K562 (cell line): ENCODE measurements around the gene PRR36. TPM values are rescaled to one million over a fixed set of nuclear protein-coding genes. Genes with fewer than 3 reads are reported as not detected.
A peak's percentile ranks its signal among the peaks of the same experiment; 100 is the strongest.

Experiments used
- ATAC-seq: fragments of 200-7000 bp; cut with Tn5 transposase; 3 replicates; pipeline ENCODE4 v1.9.1; 2020; ENCODE audit warnings: moderate library complexity
- BruUV-seq: library from RNA; stranded (reverse); fragments of 400-500 nt; replicated peaks from 2 replicates; lab custom pipeline; 2021; lab: Mats Ljungman, UMichigan
- CTCF ChIA-PET: fragments of 300-600 bp; formaldehyde crosslinking; extraction: SDS; loops from one replicate; lab custom pipeline; 2021; ENCODE audit warnings: low intra/inter-chr PET ratio; lab: Yijun Ruan, JAX
- POLR2A ChIA-PET: fragments of 300-600, 350-650 bp; sonication (Branson Sonifier 250); formaldehyde crosslinking; extraction: SDS; loops from one replicate; lab custom pipeline; 2021; ENCODE audit warnings: antibody characterized with exemption, inconsistent platforms; lab: Yijun Ruan, JAX
- DNase-seq, 4 experiments: peaks; one replicate each; pipeline versions ENCODE4 v3.0.0 to v3.0.0-alpha.2; 2011 to 2018; ENCODE audit warnings: low spot score in 3 of 4, mixed read lengths in 3 of 4; ENCODE audit errors: extremely low read depth in 1 of 4
- FAIRE-seq: peaks from 2 replicates; lab custom pipeline; 2011; peaks lifted over from hg19 to GRCh38; lab: Jason Lieb, UNC
- H2AFZ ChIP-seq: 2 replicates; pipeline ENCODE4 v1.6.0; 2011; ENCODE audit warnings: low read depth, low read length, control low read depth, inconsistent platforms
- H3K27ac ChIP-seq: fragments of 200-600 bp; 3 replicates; pipeline ENCODE4 v1.8.0; 2011; ENCODE audit warnings: low read depth, mild to moderate bottlenecking, control low read depth, inconsistent platforms, low read length, moderate library complexity, mixed read lengths; ENCODE audit errors: extremely low read depth
- H3K27me3 ChIP-seq, 2 experiments: fragments of 300-600 bp in 1 of 2; 2 replicates in 1 of 2; 3 replicates in 1 of 2; pipeline versions ENCODE4 v1.6.0 to v1.8.0; 2011; ENCODE audit warnings: inconsistent platforms in 2 of 2, low read length in 2 of 2, mild to moderate bottlenecking in 1 of 2, mixed read lengths in 1 of 2, moderate library complexity in 1 of 2; ENCODE audit not compliant: control insufficient read depth in 2 of 2, insufficient read depth in 2 of 2
- H3K36me3 ChIP-seq: fragments of 300-600 bp; 3 replicates; pipeline ENCODE4 v1.8.0; 2011; ENCODE audit warnings: mild to moderate bottlenecking, low read length, inconsistent platforms; ENCODE audit not compliant: control insufficient read depth, insufficient read depth
- H3K4me1 ChIP-seq, 2 experiments: fragments of 200-600 bp in 1 of 2; replicated peaks in 1 of 2; 2 replicates in 1 of 2; 3 replicates in 1 of 2; pipeline versions ENCODE4 v1.5.1 to v1.8.0; 2011; ENCODE audit warnings: inconsistent platforms in 2 of 2, low read length in 2 of 2, mild to moderate bottlenecking in 1 of 2, mixed read lengths in 1 of 2, moderate library complexity in 1 of 2; ENCODE audit not compliant: control insufficient read depth in 2 of 2, insufficient read depth in 2 of 2
- H3K4me2 ChIP-seq: 2 replicates; pipeline ENCODE4 v1.6.1; 2011; ENCODE audit warnings: low read length, control low read depth, inconsistent platforms, mixed read lengths; ENCODE audit not compliant: insufficient read depth
- H3K4me3 ChIP-seq: fragments of 200-600 bp; sonication (generic), shearing (Covaris generic); 2 replicates; pipeline ENCODE4 v1.5.1; 2016; ENCODE audit warnings: control low read depth, inconsistent platforms
- H3K79me2 ChIP-seq: fragments of 200-600 bp; 3 replicates; pipeline ENCODE4 v1.8.0; 2011; ENCODE audit warnings: low read length, inconsistent platforms; ENCODE audit not compliant: control insufficient read depth, insufficient read depth
- H3K9ac ChIP-seq, 2 experiments: 2 replicates each; pipeline versions ENCODE4 v1.6.0 to v1.6.1; 2011; ENCODE audit warnings: low read depth in 2 of 2, low read length in 2 of 2, control low read depth in 1 of 2, inconsistent platforms in 1 of 2, mild to moderate bottlenecking in 1 of 2, mixed read lengths in 1 of 2; ENCODE audit not compliant: insufficient read depth in 1 of 2
- H3K9me1 ChIP-seq: one replicate; pipeline ENCODE4 v1.6.0; 2011; ENCODE audit warnings: inconsistent platforms, mild to moderate bottlenecking, low read length, moderate library complexity; ENCODE audit not compliant: control insufficient read depth, insufficient read depth
- H3K9me3 ChIP-seq: replicated peaks from 2 replicates; pipeline ENCODE4 v1.5.1; 2011; ENCODE audit warnings: low read depth, low read length, inconsistent platforms; ENCODE audit not compliant: control insufficient read depth, insufficient read depth
- H4K20me1 ChIP-seq: replicated peaks from 2 replicates; pipeline ENCODE4 v1.6.1; 2011; ENCODE audit warnings: low read length, inconsistent platforms, mixed read lengths; ENCODE audit not compliant: control insufficient read depth, insufficient read depth
- ARID2 ChIP-seq: fragments of 450-650 bp; IDR thresholded peaks from 2 replicates; pipeline ENCODE4 v1.6.1; 2017; ENCODE audit warnings: antibody characterized with exemption, mild to moderate bottlenecking
- ATF1 ChIP-seq, 2 experiments: fragments of 450-650 bp in 1 of 2; IDR thresholded peaks; 2 replicates each; pipeline ENCODE4 v1.6.1; 2016; ENCODE audit warnings: missing compliant biosample characterization in 1 of 2, missing genetic modification characterization in 1 of 2
- ATF7 ChIP-seq: fragments of 450-650 bp; IDR thresholded peaks from 2 replicates; pipeline ENCODE4 v1.7.1; 2014; ENCODE audit warnings: mild to moderate bottlenecking, moderate library complexity
- CREM ChIP-seq: IDR thresholded peaks from 2 replicates; pipeline ENCODE4 v1.6.1; 2014; ENCODE audit warnings: antibody characterized with exemption, low read depth
- FOXJ2 ChIP-seq: fragments of 200-800 bp; sonication (Bioruptor generic); IDR thresholded peaks from 2 replicates; pipeline ENCODE4 v1.6.1; 2016; ENCODE audit warnings: missing genetic modification characterization, missing compliant biosample characterization
- FOXP4 ChIP-seq: sonication (generic); formaldehyde crosslinking; IDR thresholded peaks from 2 replicates; pipeline ENCODE4 v1.8.0; 2022; ENCODE audit warnings: mild to moderate bottlenecking, missing genetic modification reagents, borderline replicate concordance
- GATAD2B ChIP-seq: fragments of 450-650 bp; IDR thresholded peaks from 2 replicates; pipeline ENCODE4 v1.6.1; 2017; ENCODE audit warnings: mild to moderate bottlenecking, borderline replicate concordance
- MNT ChIP-seq, 2 experiments: fragments of 450-650 bp; conservative IDR thresholded peaks; 2 replicates each; pipeline ENCODE4 v1.6.1; 2017; ENCODE audit warnings: mild to moderate bottlenecking in 2 of 2, moderate library complexity in 2 of 2
- MTA1 ChIP-seq: fragments of 450-650 bp; IDR thresholded peaks from 2 replicates; pipeline ENCODE4 v1.6.1; 2017; ENCODE audit warnings: borderline replicate concordance
- MYNN ChIP-seq, 2 experiments: sonication (generic); formaldehyde crosslinking in 1 of 2; IDR thresholded peaks; 2 replicates each; pipeline versions ENCODE4 v1.5.0 to v1.6.1; 2016 to 2020; ENCODE audit warnings: antibody characterized with exemption in 1 of 2, missing genetic modification reagents in 1 of 2
- POLR2A ChIP-seq: fragments of 450-650 bp; conservative IDR thresholded peaks from 2 replicates; pipeline ENCODE4 v1.6.1; 2016
- RBFOX2 ChIP-seq: fragments of 200-400 bp; formaldehyde crosslinking; IDR thresholded peaks from 2 replicates; pipeline ENCODE4 v1.6.1; 2017; ENCODE audit warnings: low read depth, mild to moderate bottlenecking, low read length, moderate library complexity
- SP2 ChIP-seq: IDR thresholded peaks from 2 replicates; pipeline ENCODE4 v1.6.1; 2011; ENCODE audit warnings: mild to moderate bottlenecking, low read depth, low read length, moderate library complexity; ENCODE audit not compliant: poor library complexity, severe bottlenecking; ENCODE audit errors: extremely low read depth
- TGIF2 ChIP-seq: sonication (generic); formaldehyde crosslinking; IDR thresholded peaks from 2 replicates; pipeline ENCODE4 v1.8.1; 2022; ENCODE audit warnings: mild to moderate bottlenecking, missing genetic modification reagents, moderate library complexity
- VEZF1 ChIP-seq: fragments of 200-800 bp; sonication (Bioruptor generic); IDR thresholded peaks from 2 replicates; pipeline ENCODE4 v1.6.1; 2017; ENCODE audit warnings: missing genetic modification characterization, missing compliant biosample characterization
- ZEB2 ChIP-seq: fragments of 450-650 bp; IDR thresholded peaks from 2 replicates; pipeline ENCODE4 v1.6.1; 2016
- WGBS: fragments of 100-300 bp; shearing (Covaris generic); methylation state at CpG from one replicate; pipeline ENCODE4 v1.1.6; 2016; ENCODE audit warnings: low coverage, mixed read lengths; ENCODE audit not compliant: insufficient coverage; ENCODE audit errors: missing lambda C conversion rate; 5-methylcytosine and 5-hydroxymethylcytosine counted together
- in situ Hi-C: fragments of 300-500 bp; cut with MboI; formaldehyde crosslinking; loops from 4 replicates; pipeline ENCODE4 v1.15.0; 2018; ENCODE audit warnings: inconsistent platforms, mixed read lengths
- intact Hi-C: fragments of 100-400 bp; cut with micrococcal nuclease; formaldehyde crosslinking; loops from 2 replicates; pipeline ENCODE4 v1.14.2; 2022
- polyA plus RNA-seq, 8 experiments: library from polyadenylated mRNA; depleted of rRNA in 4 of 8; stranded (reverse) in 5 of 8; unstranded in 3 of 8; fragments of >200 nt; fragmentation: Nextera tagmentation in 2 of 8; fragmentation: Illumina TruSeq in 1 of 8; extraction: Ambion mirVana in 2 of 8; extraction: Trizol in 1 of 8; gene quantifications; 2 replicates each; pipeline versions ENCODE4 v1.2.1 to v1.2.3, GENCODE V29; 2011 to 2014; ENCODE audit warnings: inconsistent platforms in 1 of 8, missing spikeins in 1 of 8
- total RNA-seq, 7 experiments: library from RNA; depleted of rRNA in 6 of 7; stranded (reverse); fragments of >200 nt in 6 of 7; fragmentation: Illumina TruSeq in 2 of 7; extraction: Trizol in 2 of 7; gene quantifications; 2 replicates each; pipeline versions ENCODE4 v1.2.1 to v1.2.3, GENCODE V29; 2011 to 2021; ENCODE audit warnings: low replicate concordance in 1 of 7

The PRR36 gene
- total and polyA plus RNA-seq, 9 of the 15 experiments (the other 6 are each of a cell fraction or from before 2014, with no cell fraction given) = 0.05 to 0.42 (median 0.06) TPM; not detected in 6

GRCh38 chr19:7908078-7908699 lies 34.0 kb upstream of the PRR36 start:
- WGBS = 59% methylated on average over 11 of the region's 14 CpGs
- no peak overlapping the region for H2AFZ ChIP-seq
- no peak overlapping the region; the same call in 1 of the 2 replicates for H3K4me2 ChIP-seq
- DNase-seq (peak in 2 of 4 experiments; percentile 50 to 63), FAIRE-seq (peak; percentile 49), ATAC-seq (peak; percentile 16)
- H3K36me3 ChIP-seq = peaks cover 61% of the 10 kb centered on the region; the same call in 2 of the 3 replicates
- H4K20me1 ChIP-seq = no peaks in the 10 kb centered on the region
- in situ Hi-C loops = no loop called here
- no peak overlapping the region for H3K4me3 ChIP-seq
- ChIA-PET CTCF (no interaction called here), POLR2A (interaction anchor here (0.6 to 1.0 kb wide), 2 partner anchors 12 to 13 kb away, joined by 4 to 8 read pairs; partner anchors contain the start of gene SNAPC2)
- H3K27ac ChIP-seq = 0 out of 3 replicates have a peak overlapping the region, but pooled peaks have one; percentile 5
- H3K9me3 ChIP-seq = no peaks in the 10 kb centered on the region
- H3K79me2 ChIP-seq = peaks cover 46% of the 10 kb centered on the region
- no peaks in the 10 kb centered on the region for H3K27me3 ChIP-seq
- peak overlapping the region; percentile 43 to 82; a peak in 3 of 4 replicates for H3K9ac ChIP-seq
- intact Hi-C loops = no loop called here
- H3K4me1 ChIP-seq = peaks cover 8 to 86% of the 10 kb centered on the region in 2 experiments; a peak in 4 of 5 replicates
- H3K9me1 ChIP-seq = peaks cover 7% of the 10 kb centered on the region
- no TSS peak for BruUV-seq
- TF ChIP-seq ATF7 (peak; percentile 38; the same call in 1 of the 2 replicates), ATF1 (CRISPR knock-in tag; IDR thresholded peaks at IDR 0.05) (no peak), ATF1 (tag; IDR thresholded peaks at IDR 0.05) (peak; percentile 74), VEZF1 (peak; percentile 65), POLR2A (peak; percentile 50; the same call in 1 of the 2 replicates), MNT (conservative IDR thresholded peaks at IDR 0.05) (peak in 1 of 2 experiments; percentile 31; a peak in 1 of 4 replicates), GATAD2B (no peak), FOXJ2 (no peak), MYNN (IDR thresholded peaks at IDR 0.05) (0 out of 2 replicates have a peak, but pooled peaks have one; percentile 17), MYNN (CRISPR knock-in tag; IDR thresholded peaks at IDR 0.05) (no peak), MTA1 (no peak), SP2 (no peak), RBFOX2 (no peak), TGIF2 (CRISPR knock-in tag) (no peak), FOXP4 (CRISPR knock-in tag) (no peak), ARID2 (no peak), CREM (peak; percentile 52), ZEB2 (no peak)
